Esophagus mucosa (tissue), 1 donor: Measurements from ENCODE around the gene TMTC2. TPM values are rescaled to one million over a fixed set of nuclear protein-coding genes. Genes with fewer than 3 reads are reported as not detected.

Source experiments
- ATAC-seq: fragments of 200-7000 bp; cut with Tn5 transposase; one replicate; pipeline ENCODE4 v1.9.1; 2020
- total RNA-seq: library from RNA; stranded (reverse); gene quantifications from one replicate; pipeline ENCODE4 v1.2.4, GENCODE V29; 2023
- donor health status: DM: yes; HTN: yes; CAD: no.

The TMTC2 gene
- total RNA-seq, 1 donor from 2014 or later: 17.5 TPM

DNA sequence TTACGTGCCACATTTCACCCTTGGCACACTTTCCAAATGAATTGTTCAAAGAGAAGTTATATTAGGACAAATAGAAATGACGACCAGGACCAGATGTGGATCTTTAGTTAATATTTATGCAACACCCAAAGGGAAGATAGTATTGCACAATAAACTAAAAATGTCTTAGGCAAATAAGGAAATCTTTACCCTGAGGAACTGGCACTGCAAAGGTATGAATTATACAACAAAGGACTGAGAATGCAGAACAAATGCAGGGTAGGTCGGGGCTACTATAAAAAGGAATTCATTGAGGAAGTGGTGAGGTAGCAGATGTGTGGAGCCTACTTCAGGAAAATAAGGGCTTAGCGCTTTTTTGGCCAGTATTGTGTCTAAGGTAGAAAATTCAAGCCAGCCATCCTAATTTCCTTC lies 3.9 kb upstream of the TMTC2 start:
- no peak for ATAC-seq

DNA sequence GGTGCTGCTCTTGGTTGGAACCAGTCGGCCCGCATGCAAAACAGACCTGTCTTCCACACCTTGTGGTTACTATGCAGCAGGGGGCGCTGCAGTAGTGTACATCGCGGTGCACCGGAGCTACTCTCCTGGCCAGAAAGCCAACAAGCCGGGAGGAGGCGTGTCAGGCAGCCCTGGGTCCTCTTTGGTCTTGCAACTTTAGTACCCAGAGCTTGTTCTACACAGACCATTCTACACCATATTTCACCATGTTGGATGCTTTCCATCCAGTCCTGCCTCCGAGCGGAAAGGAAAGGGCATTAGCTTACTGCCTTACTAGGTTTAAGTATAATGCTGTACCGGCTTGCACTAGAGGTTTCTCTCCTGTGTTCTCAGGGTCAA lies 927 bp upstream of the TMTC2 start:
- ATAC-seq: peak; percentile 90

DNA sequence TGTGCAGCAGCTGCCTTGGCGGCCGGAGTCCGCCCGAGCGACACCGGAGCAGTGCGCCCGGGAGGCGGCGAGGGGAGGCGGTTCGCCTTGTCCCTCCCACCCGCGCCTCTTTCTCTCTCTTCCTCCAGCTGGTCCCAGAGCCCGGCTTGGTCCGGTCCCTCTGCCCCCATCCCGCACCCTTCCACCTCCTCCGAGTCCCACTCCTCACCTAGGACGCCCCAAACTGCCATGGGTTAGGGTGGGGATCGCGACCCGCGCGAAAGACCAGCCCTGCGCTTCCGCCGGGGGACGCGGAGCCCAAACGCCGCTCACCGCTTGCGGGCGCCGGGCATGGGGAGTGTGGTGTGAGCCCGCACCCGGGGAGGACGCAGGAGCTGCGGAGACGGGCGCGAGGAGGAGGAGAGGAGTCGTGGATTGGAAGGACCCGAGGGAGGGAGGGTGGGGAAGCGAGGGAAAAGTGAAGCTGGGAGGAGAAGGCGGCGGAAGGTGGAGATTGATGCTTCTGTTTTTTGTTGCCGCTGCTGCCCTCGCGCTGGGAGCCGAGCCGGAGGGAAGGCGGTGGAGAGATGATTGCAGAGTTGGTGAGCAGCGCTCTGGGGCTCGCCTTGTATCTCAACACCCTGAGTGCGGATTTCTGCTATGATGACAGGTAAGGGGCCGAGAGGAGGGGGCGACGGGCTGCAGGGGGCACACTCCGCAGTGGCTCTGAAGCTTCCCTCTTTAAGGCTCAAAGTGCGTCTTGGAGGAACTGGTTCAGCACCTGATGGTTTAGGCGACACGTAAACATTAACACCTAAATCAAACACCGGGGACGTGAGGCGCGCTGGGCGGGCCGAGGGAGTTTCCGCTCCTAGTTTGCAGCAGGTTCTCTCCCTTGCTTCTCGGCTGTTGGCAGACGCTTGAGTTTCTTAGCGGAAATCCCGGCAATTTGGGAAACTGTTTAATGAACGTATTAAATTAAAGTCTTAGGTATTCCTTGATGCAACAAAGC lies 610 bp downstream of the TMTC2 start:
- peak; percentile 57 for ATAC-seq

DNA sequence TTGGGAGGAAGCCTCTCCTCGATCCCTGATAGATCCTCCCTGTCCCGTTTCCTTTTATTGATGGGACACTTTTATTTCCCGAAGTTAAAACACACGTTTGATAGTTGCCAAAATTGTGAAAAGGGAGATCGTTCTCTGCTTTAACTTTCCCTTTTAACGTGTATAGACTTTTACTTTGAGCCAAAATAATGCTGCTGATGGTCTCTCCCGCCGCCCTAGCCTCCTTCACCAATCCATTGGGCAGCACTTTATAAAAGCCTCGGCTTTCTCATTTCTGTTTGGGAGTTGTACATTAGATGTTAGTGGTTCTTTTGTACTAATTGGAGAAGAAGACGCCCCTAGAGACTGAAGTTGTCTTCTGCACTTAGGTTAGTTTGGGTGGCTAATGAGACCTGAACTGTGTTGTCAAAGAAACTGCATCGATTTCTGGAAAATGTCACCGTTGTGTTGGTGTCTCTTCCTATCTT lies 1.4 kb downstream of the TMTC2 start:
- ATAC-seq: no peak

DNA sequence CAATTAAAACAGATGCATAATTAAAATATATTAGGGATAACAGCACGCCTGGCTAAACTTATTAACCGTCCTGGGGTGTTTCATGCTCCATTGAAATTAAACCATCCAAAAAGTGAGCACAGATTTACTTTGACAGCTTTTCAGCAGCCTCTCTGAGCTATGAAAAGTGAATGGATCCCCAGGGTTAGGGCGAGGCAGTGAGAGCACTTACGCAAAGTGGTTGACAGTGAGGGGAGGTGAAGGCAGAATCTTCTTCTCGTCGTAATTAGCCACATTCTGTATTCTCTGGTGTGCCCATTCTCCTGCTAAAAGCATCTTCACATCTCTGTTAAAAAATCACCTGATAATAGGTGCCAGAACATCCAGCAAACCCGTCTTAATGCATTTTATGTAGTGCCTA lies 1.9 kb downstream of the TMTC2 start:
- no peak for ATAC-seq

DNA sequence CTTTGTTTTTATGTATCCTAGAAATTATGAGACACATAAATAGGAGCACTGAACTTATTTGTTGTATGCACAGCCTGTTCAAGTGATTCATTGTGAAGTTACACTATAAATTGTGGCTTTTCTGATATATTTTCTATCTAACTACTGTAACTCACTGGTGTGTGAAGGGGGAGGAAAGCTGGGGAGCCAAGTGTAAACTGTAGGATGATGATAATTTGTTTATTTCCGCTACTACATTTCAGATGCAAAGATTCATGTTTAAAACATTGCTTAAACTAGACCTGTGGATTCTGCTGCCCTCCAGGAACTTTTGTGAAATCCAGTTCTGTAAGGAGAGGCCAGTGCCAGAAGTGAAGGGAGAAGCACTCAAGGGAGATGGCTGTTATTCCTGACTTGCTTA lies 3.3 kb downstream of the TMTC2 start:
- ATAC-seq: no peak

DNA sequence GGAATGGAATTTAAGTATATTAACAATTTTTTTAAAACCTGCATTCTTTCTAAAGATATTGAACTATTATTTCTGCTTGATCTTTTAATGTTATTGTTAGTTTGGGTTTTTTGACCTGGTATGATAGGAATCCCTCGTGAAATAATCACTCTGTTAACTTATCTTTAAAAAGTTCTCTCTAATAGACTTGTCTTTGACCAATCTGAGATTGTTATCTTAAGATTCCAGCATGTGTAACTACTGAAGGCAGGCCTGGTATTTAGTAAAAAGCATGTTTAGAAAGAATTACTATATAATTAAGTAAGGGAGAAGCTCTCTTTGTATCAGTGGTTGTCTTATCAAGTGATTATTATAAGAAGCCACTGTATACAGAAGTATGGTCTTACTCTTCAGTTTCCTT lies 4.8 kb downstream of the TMTC2 start:
- no peak for ATAC-seq

DNA sequence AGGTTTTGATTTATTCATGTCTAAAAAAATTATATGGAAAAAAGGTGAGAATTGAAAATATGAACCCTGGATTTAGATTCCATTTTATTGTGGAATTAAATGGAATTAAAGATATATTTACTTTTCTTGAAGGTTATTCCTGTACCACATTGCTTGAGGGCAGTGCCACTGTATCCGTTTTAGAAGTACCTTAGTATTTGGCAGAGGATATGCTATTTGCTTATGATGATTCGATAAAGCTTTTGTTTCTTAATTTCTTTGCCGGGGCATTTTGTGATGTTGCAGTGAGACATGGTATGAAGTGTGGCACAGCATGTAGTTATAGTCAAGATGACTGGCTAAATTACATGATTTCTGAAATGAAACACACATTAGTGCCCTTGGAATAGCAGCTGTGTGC lies 7.6 kb downstream of the TMTC2 start:
- ATAC-seq: no peak

DNA sequence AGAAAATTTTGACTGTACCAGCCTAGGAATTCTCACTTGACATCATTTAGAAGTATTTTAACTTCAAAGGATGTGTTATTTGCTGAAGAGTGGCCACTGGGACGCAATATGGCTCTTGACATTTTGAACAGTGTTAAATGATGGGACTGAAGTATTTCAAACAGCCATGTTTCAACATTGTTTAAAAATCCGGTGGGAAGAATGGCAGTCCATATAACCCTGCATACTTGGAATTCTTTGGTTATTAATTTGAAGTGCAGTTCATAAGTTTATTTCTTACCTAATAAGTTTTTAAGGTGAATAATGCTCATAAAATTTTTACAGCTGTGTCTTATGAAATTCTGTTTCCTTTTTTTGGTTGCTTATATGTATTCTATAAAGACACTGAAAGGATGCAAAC lies 8.3 kb downstream of the TMTC2 start:
- ATAC-seq: no peak

DNA sequence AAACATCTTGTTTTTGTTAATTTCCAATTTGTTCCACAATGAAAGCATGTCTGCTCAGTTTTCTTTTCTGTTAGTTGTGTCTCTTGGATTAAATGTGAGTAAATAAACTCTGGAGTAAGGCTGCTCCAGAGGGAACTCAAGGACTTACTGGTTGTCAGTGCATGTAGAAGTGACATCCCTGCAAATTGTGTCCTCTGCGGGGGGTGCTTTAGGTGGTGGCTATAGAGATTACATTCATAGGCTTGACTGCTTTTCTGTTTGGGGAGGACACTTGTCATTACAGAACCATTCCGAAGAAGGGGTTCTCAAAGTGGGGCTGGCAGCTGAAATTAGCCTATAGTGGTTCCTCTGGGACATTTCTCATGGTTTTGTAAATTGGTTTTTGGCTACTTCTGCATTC lies 8.8 kb downstream of the TMTC2 start:
- no peak for ATAC-seq

DNA sequence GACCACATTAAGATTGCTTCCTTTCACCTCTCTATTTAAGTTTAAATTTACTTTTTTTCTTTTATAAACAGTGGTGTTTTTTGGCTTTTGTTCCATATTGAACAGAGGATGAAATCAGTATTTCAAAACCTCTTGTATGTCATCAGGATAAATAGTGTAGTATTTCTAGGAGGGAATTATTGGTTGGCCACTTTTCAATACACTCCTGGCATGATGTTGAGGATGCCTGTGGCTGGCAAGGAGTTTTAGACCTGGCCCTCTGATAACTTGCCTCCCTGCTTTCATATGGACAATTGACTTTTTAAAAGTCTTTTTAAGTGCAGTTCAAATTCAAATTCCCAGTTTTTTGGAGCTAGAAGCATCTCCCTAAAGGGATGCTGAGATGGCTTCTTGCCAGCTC lies 9.8 kb downstream of the TMTC2 start:
- ATAC-seq: no peak

DNA sequence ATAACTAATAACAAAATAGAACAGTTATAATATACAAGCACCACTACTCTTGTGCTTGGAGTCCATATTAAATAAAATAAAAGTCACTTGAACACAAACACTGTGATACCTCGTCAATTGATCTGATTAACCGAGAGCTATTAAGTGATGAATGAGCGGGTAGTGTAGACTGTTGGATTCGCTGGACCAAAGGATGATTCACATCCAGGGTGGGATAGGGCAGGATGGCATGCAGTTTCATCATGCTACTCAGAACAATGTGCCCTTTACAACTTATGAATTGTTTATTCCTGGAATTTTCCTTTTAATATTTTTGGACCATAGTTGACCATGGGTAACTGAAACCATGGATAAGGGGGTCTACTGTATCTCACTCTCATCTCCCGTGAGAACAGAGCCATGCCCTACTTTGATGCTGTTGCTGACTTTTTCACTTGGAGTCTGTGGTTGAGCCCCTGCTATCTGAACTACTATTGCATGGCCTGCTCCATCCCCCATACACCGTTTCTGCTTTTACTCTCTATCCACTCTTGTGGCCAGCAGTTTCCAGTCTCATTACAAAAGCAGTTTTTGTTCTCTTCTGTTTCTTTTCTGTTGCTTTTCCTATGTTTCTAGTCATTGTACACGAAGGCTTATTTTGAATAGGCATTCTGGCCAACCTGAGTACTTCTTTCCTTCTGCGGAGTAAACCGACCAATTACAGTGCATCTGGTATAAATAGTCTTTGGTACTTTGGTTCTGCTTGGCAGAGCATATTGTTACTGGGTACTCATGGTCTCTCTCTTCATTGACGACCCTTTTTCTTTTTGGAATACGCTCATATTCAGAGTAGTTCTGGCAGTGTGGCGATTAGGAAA lies 12.2 kb downstream of the TMTC2 start:
- ATAC-seq: no peak

DNA sequence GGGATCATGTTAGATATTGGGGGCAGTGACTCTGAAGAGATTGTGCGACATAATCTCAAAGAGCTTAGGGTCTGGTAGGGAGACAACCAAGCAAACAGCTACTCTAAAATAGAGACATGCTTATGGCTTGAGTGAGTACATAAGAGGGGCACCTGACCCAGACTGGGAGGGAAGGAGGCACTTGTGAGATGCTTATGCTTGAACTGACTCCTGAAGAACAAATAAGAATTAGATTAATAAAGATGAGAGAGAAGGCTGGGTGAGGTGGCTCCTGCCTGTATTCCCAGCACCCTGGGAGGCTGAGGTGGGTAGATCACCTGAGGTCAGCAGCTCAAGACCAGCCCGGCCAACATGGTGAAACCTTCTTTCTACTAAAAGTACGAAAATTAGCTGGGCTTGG lies 19.1 kb downstream of the TMTC2 start:
- no peak for ATAC-seq

DNA sequence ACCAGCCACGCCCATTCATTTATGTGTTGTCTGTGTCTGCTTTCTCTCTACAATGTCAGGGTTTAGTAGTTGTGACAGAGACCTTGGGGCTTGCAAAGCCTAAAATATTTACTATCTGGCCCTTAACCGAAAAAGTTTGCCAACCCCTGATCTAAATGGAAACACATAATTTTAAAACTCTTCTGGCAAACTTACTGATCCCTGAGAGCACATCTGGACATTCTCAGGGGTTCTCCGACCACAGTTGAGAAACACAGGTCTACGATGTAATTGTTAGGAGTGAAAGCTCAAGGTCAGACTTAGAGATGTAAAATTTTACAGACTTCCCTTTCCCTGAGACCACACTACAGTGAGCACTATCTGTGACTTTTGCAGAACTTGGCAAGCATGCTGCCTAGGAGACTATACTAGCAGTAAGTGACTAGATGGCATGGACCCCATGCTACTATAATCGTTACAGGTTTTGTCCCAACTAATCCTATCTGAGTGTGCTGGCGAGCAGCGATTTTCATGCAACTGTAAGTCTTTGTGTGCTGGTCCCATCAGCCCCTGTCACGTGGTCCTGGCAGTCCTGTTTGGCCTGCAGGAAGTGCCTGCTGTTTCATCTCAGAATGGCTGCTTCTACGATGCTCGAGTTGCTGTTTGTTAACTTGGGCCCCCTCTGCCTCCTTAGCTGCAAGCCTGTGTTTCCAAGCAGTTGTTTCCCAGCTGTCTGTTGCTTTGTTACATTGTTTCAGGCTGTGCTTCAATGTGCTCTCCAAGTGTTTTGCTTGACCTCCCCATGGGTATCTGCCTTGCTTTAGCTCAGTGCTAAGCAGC lies 21.6 kb downstream of the TMTC2 start:
- no peak for ATAC-seq

DNA sequence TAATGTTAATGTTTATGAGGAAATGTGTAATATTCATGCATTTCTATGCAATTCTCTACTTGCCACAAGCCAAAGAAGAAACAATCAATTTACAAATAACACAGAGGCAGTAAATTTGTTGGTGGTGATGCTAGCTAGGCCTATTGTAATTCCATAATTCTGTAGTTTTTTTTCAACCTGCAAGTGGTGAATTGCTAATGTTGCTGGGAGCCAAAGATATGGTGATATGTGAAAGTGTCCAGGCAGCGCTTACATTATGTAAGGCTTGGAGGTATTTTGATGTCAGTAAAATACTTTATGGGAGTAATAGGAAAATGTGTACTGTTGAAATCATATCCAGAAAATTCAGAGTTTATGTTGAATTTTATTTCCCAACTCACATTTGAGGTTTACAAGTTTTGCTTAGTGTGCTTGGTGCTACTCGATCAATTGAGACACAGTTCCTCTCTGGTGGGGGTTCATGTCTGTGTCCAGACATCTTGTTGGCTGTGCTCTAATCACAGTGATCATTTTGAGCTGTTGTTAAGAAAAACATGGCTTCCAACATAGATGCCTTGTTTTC lies 23.2 kb downstream of the TMTC2 start:
- no peak for ATAC-seq

DNA sequence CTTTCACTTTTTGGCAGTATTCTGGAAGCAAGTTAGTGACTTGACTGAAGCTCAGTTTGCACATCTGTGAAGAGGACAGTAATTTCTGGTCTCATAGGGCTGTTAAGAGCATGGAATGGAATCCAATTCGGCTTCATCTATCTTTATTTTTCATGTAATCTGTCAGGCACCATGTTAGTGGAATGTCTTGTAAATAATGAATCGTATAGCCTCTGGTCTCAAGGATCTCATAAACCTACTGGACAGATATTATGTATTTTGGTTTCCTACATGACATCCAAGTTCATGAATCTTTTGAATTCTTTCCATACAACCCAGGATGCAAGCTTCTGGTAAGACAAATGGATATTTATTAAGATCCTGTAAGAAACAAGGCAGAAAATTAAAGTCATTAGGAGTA lies 24.0 kb downstream of the TMTC2 start:
- ATAC-seq: no peak

DNA sequence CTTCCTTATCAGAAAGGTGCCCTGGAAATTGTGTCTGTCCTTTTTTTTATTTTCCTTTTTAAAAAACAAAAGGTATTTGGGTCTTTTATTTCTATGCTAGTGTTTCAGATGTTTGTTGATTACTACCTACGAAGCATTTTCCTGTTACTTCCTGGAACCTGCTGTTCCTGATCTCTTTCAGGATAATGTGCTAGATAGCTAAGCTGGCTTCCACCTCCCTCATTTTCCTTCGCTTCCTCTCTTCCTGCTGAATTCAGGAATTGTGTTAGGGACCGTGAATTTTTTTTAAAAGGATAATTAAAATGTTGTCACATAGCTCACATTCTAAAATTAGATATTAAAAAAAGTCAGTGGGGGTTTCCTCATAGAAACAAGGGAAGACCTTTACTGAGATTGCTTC lies 27.7 kb downstream of the TMTC2 start:
- no peak for ATAC-seq

DNA sequence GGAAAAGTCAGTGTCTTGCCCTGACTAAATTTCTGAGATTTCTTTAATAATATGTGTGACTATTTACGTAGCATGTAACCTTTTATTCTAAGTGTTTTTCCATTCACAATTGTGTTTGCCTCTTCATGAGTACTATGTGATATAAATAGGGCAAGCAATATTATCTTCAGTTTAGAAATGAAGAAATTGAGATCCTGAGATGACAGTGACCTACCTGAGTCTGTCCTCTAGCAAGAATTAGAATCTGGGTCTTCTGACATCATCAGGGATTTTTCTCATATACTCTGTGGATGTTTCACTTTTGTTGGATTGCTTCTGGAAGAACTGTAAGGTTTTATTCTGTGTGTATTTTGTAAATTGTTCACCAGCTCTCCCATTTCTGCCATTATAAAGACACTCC lies 35.0 kb downstream of the TMTC2 start:
- no peak for ATAC-seq

DNA sequence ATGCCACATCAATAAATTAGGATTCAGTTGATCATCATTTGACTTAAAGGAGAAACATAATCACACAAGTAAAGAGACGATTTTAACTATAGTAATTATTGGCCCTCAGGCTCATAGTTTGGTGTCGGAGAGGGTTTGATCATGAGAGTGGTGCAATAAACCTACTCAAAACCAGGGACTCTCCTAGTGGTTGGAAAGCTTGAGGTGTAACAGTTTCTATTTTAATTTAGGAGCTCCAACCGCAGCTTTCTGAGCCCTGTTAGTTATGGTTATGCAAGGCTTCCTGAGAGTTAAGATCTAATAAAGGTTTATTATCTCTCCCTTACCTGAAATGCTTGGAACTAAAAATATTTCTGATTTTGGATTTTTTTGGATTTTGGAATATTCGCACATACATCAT lies 36.4 kb downstream of the TMTC2 start:
- ATAC-seq: no peak

DNA sequence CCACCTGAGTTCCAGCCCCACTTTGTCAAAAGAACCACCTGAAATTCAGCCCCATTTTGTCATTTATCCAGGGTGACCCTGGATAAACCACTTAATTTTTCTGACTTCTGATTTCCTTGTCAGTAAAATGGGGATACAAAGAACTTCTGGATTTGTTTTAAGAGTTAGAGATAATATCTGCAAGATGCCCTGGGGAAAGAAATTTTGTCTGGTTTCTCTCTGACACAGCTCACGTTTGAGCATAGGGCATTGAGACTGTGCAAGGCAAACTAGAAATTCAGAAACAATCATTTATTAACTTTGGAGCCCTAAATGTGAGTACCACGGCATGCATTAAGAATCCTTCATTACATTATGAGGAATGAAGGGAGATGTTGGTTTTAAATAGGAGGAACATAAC lies 37.2 kb downstream of the TMTC2 start:
- ATAC-seq: no peak

DNA sequence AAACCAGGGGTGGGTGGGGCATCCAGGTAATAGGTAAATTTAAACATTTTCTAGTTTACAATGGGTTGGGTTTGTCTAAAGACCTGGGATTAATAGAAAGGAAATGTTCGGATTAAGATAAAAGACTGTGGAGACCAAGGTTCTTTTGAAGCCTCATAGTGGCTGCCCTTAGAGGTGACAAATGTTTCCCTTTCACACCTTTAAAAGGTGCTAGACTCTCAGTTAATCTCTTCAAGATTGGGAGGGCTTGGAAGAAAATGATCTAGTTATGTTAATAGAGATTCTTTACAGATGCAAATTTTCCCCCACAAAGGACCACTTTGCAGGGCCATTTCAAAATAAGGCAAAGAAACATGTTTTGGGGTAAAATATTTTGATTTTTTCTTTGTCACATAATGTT lies 39.0 kb downstream of the TMTC2 start:
- ATAC-seq: no peak

DNA sequence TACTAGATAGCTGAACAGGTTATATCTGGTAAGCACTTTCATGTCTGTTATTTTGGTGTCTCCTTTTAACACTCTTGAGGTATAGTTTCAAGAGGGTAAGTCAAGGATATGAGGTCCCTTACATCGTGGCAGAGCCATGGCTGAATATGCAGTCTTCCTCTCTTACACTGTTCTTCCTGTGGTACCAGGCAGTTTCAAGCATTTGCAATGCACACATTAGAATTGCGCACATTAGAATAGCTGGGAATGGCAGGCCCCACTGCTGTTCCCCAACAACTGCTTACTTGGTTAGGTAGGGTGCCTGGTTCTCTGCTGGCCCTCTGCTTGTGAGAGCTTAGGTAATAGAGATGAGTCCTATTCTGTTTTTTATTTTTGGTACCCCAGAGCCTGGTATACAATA lies 41.2 kb downstream of the TMTC2 start:
- no peak for ATAC-seq
